AG08396 (cell line): ENCODE measurements around the gene ZNF622.

Source experiments
- DNase-seq: peaks from one replicate; pipeline ENCODE4 v3.0.0; 2012; ENCODE audit warnings: low spot score, mixed read lengths

Gene ZNF622

DNA sequence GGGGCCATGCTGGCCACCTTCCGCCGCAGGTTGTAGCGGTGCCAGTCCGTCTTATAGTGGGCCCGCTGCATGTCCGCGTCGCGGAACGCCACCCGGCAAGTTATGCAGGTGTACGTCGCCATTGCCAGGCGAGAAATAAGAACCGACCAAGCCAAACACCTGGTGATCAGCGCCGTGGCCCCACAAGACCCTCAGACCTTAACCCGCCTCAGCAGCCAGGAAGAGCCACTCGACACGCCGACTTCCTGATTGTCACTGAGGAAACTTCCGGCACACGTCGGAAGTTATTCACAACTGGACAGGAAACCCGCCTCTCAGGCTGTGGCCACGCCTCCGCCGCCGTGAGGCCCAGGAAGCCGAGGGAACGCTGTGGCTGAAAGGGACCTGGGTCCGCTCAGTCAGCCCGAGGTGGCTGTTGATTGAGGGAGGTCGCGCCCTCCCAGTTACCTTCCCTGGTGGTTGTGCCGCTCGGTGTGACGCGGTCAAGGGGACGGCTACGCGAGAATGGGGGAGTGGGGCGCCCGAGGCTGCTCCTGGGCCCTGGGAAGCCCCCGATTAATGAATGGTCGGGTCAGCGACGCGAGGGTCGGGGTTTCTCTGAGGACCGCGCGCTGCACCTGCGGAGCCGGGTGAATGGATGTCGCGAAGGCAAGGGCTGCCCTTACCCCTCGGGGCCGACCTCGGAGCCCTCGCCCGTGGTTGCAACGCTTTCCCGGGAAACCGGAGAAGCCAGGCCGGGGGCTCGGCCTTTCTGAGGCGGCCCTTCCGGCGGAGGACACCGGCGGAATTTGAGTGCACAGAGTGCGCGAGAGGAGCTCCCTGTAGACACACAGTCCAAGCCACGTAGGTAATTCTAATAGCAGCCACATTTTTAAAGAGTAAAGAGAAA is at the start of gene ZNF622:
ZNF622 (minus strand) TSS at position 257 of the 889 bp plus-strand sequence; CDS start at position 122, 135 bp downstream.
- peak; percentile 80 for DNase-seq

DNA sequence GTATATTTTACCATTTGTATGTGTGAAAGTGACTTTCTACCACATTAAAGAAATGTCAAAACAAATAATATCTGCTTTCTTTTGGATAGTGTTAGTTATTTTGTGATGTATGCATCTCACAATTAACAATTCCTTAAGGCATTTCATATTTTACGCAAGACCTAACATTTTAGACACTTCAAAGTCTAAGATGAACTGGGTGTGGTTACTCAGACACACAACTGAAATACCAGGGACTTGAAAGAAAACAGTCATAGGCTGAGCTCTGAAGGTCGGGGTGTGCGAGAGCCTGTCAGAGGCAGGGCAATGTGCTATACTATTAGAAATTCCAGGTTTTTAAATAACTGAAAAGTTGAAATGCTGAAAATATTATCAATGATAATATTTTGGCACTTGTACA is 44.5 kb upstream of the ZNF622 start:
- no peak for DNase-seq

DNA sequence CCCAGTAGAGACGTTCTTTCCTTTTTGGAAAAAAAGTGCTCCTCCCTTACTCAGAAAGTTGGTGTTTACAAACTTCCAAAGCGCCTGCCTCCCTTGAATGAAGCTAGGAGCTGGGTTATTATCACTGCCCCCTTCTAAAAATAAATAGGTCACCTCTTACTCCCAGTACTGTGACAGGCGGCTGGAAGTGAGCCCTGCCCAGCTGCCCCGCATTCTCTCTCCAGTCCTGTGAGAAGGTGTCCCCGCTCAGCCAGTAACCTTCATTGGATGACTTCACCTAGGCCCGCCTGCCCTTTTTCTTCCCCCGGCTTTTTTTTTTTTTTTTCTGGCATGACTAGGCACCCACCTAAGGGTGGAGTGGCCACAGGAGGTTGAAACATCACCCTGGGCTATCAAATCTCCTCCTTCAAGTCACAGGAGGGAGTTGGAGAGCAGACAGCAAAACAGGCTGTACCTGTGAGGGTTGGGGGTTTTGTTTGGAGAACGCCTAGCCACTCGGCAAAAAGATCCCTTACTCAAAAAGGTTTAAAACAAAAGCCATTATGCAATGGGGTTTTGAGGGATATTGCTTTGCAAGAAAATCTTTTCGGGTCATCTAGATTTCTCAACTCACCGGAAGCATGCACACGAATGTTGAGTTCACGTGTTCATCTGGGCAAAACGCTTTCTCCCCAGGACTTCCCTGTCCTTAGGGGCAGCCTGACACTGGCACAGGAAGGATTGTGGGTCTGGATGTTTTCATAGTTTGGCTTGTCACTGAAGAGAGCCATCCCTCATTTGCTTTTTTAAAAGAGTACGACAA is 43.3 kb upstream of the ZNF622 start:
- no peak for DNase-seq

GRCh38 chr5:16507716-16508115 is 42.1 kb upstream of the ZNF622 start:
- DNase-seq = no peak

GRCh38 chr5:16505904-16506303 is 40.3 kb upstream of the ZNF622 start:
- no peak for DNase-seq

GRCh38 chr5:16505140-16505891 is 39.7 kb upstream of the ZNF622 start:
- DNase-seq = no peak

- no peak for DNase-seq
Observed at GRCh38 chr5:16504571-16504970, 39.0 kb upstream of the ZNF622 start.

DNA sequence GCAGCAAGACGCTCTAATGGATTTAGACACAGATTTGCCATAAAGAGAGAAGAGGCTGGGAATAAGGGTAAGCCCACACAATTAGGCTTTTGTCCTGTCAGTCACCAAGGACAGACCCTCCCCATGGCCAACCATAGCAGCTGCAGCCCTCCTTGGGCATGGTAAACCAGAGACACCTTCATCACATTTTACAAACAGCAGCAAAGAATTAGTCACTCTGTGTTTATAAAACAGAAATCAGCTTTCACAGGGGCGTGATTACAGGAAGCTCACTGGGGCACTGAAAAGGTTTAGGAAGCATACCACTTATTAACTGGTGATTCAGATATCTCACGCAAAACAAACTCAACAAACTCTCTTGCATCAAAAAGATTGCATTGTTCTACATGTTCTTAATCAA is 37.3 kb upstream of the ZNF622 start:
- no peak for DNase-seq

DNA sequence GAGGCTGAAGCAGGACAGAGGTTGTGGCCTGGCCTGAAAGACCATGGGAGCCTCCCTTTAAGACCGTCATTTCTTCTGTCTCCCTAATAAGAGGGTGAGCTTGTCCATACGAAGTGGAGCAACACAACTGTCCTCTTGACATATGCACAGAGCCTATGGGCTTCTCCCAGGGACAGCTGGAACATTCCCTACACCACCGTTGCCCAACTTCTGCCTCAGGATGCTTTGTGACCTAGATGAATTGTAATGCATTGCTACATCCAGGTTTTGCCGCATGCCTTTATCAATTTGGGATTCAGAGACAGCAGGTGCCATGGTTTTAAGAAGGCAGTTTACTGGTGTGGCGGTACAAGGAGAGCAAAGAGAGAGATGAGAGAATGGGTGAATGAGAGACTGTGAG is 34.4 kb upstream of the ZNF622 start:
- DNase-seq = no peak

GRCh38 chr5:16497546-16497945 is 31.9 kb upstream of the ZNF622 start:
- no peak for DNase-seq

GRCh38 chr5:16493261-16493660 is 27.7 kb upstream of the ZNF622 start:
- no peak for DNase-seq

GRCh38 chr5:16492398-16493140 is 27.0 kb upstream of the ZNF622 start:
- DNase-seq = peak; percentile 36

DNA sequence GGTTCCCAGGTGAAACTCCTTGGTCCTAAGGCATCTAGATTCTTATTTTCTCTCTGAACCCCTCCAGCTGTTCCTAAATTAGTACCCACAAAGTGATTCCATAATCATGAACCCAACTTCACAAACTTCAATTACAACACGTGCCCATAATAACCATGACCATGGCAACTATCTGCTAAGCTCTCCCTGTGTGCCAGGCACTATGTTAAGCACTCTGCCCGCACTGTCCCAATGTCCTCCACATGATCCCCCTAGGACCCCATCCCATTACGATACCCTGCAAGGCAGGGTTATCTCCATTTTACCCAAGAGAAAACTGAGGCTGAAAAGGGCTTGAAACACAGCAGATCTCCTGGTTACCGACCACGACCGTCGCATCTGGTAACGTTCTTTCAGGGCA is 25.3 kb upstream of the ZNF622 start:
- DNase-seq = no peak

- DNase-seq = peak; percentile 45
Observed at GRCh38 chr5:16489322-16489791, 23.8 kb upstream of the ZNF622 start.

- DNase-seq = no peak
Observed at GRCh38 chr5:16487456-16487855, 21.9 kb upstream of the ZNF622 start.

DNA sequence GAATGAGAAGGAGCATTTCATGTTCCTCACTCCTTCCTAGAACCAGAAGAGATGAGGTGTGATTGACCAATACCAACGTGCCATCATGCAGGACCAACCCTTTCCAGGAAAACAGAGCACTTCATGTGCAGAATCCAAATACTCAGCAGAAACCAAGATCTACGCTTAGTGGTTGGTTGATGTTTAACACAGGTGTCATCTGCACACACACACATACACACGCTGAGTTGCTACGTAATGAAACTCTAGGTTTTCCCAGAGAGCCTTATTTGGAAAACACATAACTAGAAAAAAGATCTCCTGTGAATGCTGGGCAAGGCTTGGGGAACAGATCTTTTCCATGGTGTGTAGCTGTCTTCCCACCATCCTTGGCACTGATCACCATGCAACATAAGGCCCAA is 21.1 kb upstream of the ZNF622 start:
- no peak for DNase-seq

- no peak for DNase-seq
Observed at GRCh38 chr5:16485656-16486055, 20.1 kb upstream of the ZNF622 start.

DNA sequence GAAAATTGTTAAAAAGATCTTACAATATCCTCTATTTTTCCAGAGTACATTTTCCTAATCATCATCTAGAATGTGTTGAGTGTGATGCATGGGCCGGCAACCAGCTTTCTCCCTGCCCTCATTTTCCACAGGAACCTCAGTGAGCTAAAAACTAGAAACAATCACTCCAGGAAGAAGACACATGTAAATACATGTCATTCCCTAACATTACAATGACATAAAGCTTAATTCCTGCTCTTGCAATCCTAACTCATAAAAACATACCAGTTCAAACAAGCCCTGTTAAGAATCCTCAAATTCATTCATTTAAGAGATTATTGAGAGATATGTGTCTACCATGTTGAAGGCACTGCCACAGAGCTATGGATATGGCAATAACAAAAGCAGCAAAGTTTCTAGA is 18.5 kb upstream of the ZNF622 start:
- no peak for DNase-seq

GRCh38 chr5:16483361-16483760 is 17.8 kb upstream of the ZNF622 start:
- no peak for DNase-seq

DNA sequence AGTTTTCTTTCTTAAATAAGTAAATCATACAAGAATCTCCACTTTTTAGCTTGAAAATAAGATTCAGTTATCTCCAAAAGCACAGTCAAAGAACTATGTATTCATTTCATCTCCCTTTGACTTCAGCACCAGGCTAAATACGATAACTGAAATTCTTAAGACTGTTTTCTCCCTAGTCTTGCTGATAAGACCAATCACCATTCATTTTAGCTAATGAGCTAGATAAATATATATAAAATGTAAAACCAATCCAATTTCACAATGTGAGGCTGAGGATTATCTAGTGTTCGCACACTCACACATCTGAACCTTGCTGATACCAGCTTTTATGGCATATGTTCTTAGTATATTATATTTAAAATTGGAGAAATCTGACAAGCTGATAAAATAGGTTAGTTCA is 17.3 kb upstream of the ZNF622 start:
- DNase-seq = no peak

GRCh38 chr5:16480821-16481538 is 15.4 kb upstream of the ZNF622 start:
- DNase-seq = no peak
